ENCODE measurements around the gene PROSER3.
"Not testable (repeated sequence)": the region's sequence is repeated elsewhere in the genome, so short reads cannot be mapped to it uniquely, and the experiment has no call there.

PROSER3 gene

DNA sequence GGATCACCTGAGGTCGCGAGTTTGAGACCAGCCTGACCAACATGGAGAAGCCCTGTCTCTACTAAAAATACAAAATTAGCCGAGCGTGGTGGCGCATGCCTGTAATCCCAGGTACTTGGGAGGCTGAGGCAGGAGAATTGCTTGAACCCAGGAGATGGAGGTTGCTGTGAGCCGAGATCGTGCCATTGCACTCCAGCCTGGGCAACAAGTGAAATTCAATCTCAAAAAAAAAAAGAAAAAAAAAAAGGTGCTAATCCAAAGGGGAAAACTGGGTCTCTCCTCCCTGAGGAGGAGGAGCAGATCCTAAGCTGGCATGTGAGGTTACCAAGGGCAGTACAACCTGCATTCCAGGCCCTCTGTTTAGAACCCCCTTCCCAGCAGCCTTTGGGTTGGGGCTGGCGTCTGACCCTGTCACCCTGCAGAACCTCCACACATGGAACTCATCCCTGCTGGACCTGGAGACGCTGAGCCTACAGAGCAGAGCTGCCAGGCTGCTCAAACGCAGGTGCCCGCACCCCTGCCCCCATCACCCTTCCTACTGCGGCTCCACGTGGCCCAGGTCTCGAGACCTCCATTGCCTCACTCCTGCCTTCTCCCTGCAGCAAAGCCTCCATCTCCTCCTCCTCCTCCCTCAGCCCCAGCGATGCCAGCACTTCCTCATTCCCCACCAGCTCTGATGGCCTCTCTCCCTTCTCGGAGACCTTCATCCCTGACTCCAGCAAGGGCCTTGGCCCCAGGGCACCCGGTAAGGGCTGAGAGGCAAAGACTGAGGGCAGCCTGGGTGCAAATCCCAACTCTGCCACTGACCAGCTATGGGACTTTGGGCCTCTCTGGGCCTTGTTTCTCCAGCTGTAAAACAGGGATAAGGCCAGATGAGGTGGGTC is 6.7 kb downstream of the PROSER3 start:
- Histone ChIP-seq H3K27me3 (ENCODE audit: control insufficient read depth, insufficient read depth, low read length) (no peaks in the 10 kb centered on the region), H3K36me3 (ENCODE audit: insufficient read depth, low read length) (peaks cover 31% of the 10 kb centered on the region), H3K4me1 (ENCODE audit: control insufficient read depth, insufficient read depth, low read length) (peaks cover 4% of the 10 kb centered on the region), H3K9me3 (replicated peaks; ENCODE audit: low read length) (no peaks in the 10 kb centered on the region), H3K9ac (ENCODE audit: low read depth, low read length) (no peak overlapping the region), H3K4me3 (ENCODE audit: low read length) (no peak overlapping the region), H3K4me2 (ENCODE audit: low read length) (no peak overlapping the region)

DNA sequence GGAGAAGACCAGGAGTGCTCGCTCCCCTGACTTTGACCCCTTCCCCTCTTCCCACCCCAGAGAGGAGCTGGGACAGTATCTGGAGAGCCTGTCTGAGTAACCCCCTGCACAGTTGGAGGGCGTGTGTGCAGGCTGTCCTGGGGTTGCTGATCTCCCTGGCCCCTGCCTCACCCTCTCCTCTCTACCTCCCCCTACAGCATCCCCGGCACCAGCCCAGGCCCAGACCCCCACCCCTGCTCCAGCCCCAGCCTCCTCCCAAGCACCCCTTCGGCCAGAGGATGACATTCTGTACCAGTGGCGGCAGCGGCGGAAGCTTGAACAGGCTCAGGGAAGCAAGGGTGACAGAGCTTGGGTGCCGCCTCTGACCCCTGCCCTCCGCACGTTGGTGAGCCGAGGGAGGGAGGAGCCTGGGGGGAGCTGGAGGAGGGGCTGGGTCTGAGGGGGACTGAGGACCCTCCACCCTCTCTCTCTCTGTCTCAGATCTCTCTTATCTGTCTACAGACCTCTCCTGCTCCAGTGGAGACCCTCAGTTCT is 8.7 kb downstream of the PROSER3 start:
- no peaks in the 10 kb centered on the region for H3K4me1 ChIP-seq (ENCODE audit: control insufficient read depth, insufficient read depth, low read length)
- H3K9me3 ChIP-seq (replicated peaks; ENCODE audit: low read length) = no peaks in the 10 kb centered on the region
- H3K4me3 ChIP-seq (ENCODE audit: low read length) = no peak overlapping the region
- peaks cover 25% of the 10 kb centered on the region for H3K36me3 ChIP-seq (ENCODE audit: insufficient read depth, low read length)
- no peak overlapping the region for H3K9ac ChIP-seq (ENCODE audit: low read depth, low read length)
- H3K4me2 ChIP-seq (ENCODE audit: low read length) = no peak overlapping the region
- no peaks in the 10 kb centered on the region for H3K27me3 ChIP-seq (ENCODE audit: control insufficient read depth, insufficient read depth, low read length)

DNA sequence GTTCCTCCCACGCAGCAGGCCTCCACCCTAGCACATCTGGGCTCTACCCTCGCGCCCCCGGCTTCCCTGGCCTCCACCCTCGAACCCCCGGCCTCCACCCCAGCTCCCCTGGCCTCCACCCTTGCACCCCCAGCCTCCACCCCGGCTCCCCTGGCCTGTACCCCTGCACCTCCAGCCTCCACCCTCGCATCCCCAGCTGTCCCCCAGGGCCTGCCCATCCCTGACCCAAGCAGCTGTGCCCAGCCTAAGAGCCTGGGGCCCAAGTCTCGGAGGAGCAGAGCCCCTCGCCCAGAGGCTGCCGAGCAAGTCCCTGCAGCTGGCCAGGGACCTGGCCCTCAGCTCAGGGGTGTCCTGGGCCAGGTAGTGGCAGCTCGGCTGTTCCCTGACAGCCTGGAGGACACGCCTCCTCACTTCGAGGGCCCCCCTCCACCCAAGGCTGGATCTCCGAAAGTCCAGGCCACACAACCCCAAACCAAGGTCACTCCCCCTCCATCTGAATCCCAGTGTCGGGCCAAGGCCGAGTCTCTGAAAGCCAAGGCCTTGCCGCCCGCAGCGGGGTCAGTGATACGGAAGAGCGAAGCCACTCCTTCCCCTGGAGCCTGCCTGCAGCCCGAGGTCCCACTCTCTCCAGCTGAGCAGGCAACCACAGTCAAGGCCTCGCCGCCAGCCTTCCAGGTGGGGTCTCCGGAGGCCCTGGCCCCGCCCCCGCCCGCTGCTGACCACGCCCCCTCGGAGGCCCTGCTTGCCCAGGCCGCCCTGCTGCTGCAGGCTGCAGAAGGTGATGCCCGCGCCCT is 9.5 kb downstream of the PROSER3 start:
- no peak overlapping the region for H3K4me3 ChIP-seq (ENCODE audit: low read length)
- no peaks in the 10 kb centered on the region for H3K27me3 ChIP-seq (ENCODE audit: control insufficient read depth, insufficient read depth, low read length)
- H3K4me2 ChIP-seq (ENCODE audit: low read length) = no peak overlapping the region
- H3K9ac ChIP-seq (ENCODE audit: low read depth, low read length) = no peak overlapping the region
- no peaks in the 10 kb centered on the region for H3K9me3 ChIP-seq (replicated peaks; ENCODE audit: low read length)
- no peaks in the 10 kb centered on the region for H3K4me1 ChIP-seq (ENCODE audit: control insufficient read depth, insufficient read depth, low read length)
- H3K36me3 ChIP-seq (ENCODE audit: insufficient read depth, low read length) = peaks cover 19% of the 10 kb centered on the region

DNA sequence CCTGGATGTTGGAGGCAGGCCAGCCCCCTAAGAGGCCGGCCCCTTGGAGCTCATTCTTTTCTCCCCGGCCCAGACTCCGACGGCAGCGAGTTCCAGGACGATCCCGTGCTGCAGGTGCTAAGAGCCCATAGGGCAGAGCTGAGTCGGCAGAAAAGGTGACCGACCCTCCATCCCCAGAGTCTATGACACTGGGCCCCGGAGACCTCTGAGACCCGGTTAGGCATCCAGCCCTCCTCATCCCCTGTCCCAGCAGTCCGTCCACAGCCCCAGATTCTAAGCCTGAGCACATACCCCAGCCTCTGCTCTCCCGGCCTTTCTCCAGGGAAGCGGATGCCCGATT is 10.1 kb downstream of the PROSER3 start:
- no peak overlapping the region for H3K9ac ChIP-seq (ENCODE audit: low read depth, low read length)
- H3K9me3 ChIP-seq (replicated peaks; ENCODE audit: low read length) = no peaks in the 10 kb centered on the region

DNA sequence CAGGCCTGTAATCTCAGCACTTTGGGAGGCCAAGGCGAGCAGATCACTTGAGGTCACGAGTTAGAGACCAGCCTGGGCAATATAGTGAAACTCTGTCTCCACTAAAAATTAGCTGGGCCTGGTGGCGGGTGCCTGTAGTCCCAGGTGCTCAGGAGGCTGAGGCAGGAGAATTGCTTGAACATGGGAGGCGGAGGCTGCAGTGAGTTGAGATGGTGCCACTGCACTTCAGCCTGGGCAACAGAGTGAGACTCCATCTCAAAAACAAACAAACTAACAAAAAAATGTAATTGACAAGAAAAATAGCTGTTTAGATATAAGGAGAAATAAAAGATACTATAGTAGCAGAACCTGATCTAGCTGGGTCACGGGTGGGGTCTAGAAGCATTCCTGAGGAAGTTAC is 14.4 kb downstream of the PROSER3 start:
- H3K4me3 ChIP-seq (ENCODE audit: low read length); H3K9ac ChIP-seq (ENCODE audit: low read depth, low read length); H3K36me3 ChIP-seq (ENCODE audit: insufficient read depth, low read length); H3K27me3 ChIP-seq (ENCODE audit: control insufficient read depth, insufficient read depth, low read length); H3K4me2 ChIP-seq (ENCODE audit: low read length); H3K4me1 ChIP-seq (ENCODE audit: control insufficient read depth, insufficient read depth, low read length); H3K9me3 ChIP-seq (replicated peaks; ENCODE audit: low read length): not testable (repeated sequence)

More for the DNA sequence above, 10.1 kb downstream of the PROSER3 start:
- Histone ChIP-seq H3K4me3 (ENCODE audit: low read length) (no peak overlapping the region), H3K4me1 (ENCODE audit: control insufficient read depth, insufficient read depth, low read length) (no peaks in the 10 kb centered on the region), H3K36me3 (ENCODE audit: insufficient read depth, low read length) (peaks cover 19% of the 10 kb centered on the region), H3K27me3 (ENCODE audit: control insufficient read depth, insufficient read depth, low read length) (no peaks in the 10 kb centered on the region), H3K4me2 (ENCODE audit: low read length) (no peak overlapping the region)

DNA sequence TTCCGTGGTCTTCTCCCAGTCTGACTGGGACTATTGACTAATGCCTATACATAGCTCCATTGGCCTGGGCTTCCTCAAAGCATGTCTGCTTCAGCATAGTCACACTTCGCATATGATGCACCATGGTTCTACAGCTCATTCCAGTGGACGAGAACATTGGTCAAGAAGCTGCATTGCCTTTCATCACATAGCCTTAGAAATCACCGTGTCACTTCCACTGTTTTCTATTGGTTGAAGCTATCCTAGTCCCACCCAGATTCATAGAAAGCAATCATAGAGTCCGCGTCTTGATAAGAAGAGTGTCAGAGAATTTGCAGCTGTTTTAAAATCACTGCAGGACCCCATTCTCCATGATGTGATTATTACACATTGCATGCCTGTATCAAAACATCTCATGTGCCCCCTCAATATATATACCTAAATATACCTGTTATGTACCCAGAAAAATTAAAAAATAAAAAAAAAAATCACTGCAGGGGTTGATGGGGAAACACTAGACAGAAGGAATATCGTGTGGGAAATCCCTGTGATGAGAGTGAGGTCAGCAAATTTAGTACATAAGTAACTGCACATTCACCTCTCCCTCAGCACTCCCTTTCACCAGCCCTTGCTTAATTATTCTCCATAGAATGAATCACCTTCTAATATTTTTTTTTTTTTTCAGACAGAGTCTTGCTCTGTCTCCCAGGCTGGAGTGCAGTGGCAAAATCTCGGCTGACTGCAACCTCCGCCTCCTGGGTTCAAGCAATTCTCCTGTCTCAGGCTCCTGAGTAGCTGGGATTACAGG is 15.2 kb downstream of the PROSER3 start:
- no peak overlapping the region for H3K4me3 ChIP-seq (ENCODE audit: low read length)
- H3K9me3 ChIP-seq (replicated peaks; ENCODE audit: low read length) = no peaks in the 10 kb centered on the region
- H3K36me3 ChIP-seq (ENCODE audit: insufficient read depth, low read length) = peaks cover 4% of the 10 kb centered on the region
- no peak overlapping the region for H3K4me2 ChIP-seq (ENCODE audit: low read length)
- H3K27me3 ChIP-seq (ENCODE audit: control insufficient read depth, insufficient read depth, low read length) = no peaks in the 10 kb centered on the region
- peaks cover 9% of the 10 kb centered on the region for H3K4me1 ChIP-seq (ENCODE audit: control insufficient read depth, insufficient read depth, low read length)
- H3K9ac ChIP-seq (ENCODE audit: low read depth, low read length) = no peak overlapping the region

DNA sequence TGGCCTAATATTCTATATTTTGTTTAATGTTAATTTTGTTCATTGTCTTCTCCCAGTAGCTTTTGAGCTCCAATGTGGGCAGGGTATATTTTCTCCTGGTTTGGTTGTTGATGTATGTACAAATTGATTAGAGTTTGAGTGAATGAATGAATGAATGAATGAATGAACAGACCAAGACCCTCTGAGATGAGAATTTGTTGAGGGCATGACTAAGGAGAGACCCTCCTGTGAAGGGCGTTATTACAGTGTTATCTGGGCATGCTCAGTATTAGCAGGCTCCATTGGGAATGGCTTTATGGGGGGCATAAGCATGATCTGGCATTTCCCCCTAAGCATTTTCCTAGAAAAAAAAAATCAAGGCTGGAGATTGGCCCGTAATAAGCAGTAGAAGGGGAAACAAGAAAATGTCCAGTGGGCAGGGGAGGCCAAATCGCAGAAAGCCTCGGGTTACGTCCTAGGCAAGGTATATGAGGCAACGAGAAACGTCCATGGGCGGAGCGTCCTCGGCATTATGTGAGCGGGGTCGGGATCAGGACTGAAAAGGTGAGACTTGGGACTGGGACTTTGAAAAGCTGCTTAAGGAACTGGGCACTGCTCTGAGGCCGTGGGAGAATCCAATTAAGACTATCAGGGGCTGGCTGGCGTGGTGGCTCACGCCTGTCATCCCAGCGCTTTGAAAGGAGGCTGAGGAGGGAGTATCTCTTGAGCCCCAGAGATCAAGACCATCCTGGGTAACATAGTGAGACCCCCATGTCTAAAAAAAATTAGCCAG is 16.5 kb downstream of the PROSER3 start:
- no peak overlapping the region for H3K9ac ChIP-seq (ENCODE audit: low read depth, low read length)
- no peaks in the 10 kb centered on the region for H3K27me3 ChIP-seq (ENCODE audit: control insufficient read depth, insufficient read depth, low read length)
- peaks cover 9% of the 10 kb centered on the region for H3K4me1 ChIP-seq (ENCODE audit: control insufficient read depth, insufficient read depth, low read length)
- peak overlapping the region; percentile 66 for H3K4me3 ChIP-seq (ENCODE audit: low read length)
- peak overlapping the region; percentile 87 for H3K4me2 ChIP-seq (ENCODE audit: low read length)
- no peaks in the 10 kb centered on the region for H3K9me3 ChIP-seq (replicated peaks; ENCODE audit: low read length)
- H3K36me3 ChIP-seq (ENCODE audit: insufficient read depth, low read length) = no peaks in the 10 kb centered on the region

DNA sequence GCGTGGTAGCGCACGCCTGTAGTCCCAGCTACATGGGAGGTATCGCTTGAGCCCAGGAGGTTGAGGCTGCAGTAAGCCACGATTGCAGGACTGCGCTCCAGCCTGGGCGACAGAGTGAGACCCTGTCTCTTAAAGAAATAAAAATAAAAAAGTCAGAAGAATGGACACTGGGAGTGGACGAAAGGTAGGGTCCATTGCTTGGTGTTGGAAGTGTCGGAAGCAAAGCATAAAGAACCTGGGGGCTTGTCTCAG is 17.0 kb downstream of the PROSER3 start:
- Histone ChIP-seq H3K4me1 (ENCODE audit: control insufficient read depth, insufficient read depth, low read length) (peaks cover 9% of the 10 kb centered on the region), H3K4me2 (ENCODE audit: low read length) (peak overlapping the region; percentile 87), H3K27me3 (ENCODE audit: control insufficient read depth, insufficient read depth, low read length) (no peaks in the 10 kb centered on the region), H3K9me3 (replicated peaks; ENCODE audit: low read length) (no peaks in the 10 kb centered on the region), H3K9ac (ENCODE audit: low read depth, low read length) (no peak overlapping the region), H3K4me3 (ENCODE audit: low read length) (peak overlapping the region; percentile 66), H3K36me3 (ENCODE audit: insufficient read depth, low read length) (peaks cover 1% of the 10 kb centered on the region)

DNA sequence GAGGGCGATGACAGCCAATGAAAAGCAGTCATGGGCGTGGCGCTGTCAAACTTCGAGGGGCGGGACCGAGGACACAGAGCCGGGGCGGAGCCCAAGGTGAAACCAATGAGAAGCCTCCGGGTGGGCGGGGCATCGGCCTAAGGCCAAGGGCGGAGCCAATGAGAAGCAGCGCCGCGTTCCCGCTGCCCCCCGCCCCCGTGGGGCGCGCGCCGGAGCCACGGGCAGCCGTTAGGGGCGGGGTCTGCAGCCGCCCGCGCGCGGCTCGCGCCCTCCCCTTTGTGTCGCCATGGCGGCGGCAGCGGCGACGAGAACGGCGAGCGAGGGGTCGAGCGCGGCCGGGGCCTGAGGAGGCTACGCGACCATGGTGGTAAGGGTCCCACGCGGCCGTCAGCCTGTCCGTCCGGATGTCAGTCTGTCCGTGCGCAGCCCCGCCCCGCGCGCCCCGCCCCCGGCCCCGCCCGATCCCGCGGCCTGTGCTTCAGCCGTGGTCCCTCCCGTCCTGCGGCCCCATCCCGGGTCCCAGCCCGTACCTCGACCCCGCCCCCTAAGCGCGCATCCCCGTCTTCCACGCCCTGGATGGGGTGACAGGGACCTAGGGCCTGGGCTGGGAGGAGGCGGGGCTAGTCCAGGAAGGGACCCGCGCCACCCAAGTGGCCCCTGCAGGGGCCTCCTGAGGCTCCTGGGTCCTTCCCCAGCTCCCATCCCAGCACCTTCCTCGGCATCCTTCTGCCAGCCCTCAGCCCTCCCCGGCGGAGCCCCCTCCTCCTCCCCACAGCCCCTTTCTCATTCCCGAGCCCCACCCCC is 17.5 kb downstream of the PROSER3 start, which contains the start of gene ARHGAP33:
Gene ARHGAP33 (plus strand): TSS at position 267 of the 804 bp plus-strand sequence. CDS start 95 bp downstream, at position 362.
- H3K36me3 ChIP-seq (ENCODE audit: insufficient read depth, low read length) = peaks cover 3% of the 10 kb centered on the region
- peak within 1 kb of the TSS; percentile 78 for H3K4me3 ChIP-seq (ENCODE audit: low read length)
- H3K4me2 ChIP-seq (ENCODE audit: low read length) = peak within 1 kb of the TSS; percentile 89
- H3K9me3 ChIP-seq (replicated peaks; ENCODE audit: low read length) = no peaks in the 10 kb centered on the region
- H3K9ac ChIP-seq (ENCODE audit: low read depth, low read length) = peak within 1 kb of the TSS; percentile 79
- H3K4me1 ChIP-seq (ENCODE audit: control insufficient read depth, insufficient read depth, low read length) = peaks cover 9% of the 10 kb centered on the region
- H3K27me3 ChIP-seq (ENCODE audit: control insufficient read depth, insufficient read depth, low read length) = no peaks in the 10 kb centered on the region

DNA sequence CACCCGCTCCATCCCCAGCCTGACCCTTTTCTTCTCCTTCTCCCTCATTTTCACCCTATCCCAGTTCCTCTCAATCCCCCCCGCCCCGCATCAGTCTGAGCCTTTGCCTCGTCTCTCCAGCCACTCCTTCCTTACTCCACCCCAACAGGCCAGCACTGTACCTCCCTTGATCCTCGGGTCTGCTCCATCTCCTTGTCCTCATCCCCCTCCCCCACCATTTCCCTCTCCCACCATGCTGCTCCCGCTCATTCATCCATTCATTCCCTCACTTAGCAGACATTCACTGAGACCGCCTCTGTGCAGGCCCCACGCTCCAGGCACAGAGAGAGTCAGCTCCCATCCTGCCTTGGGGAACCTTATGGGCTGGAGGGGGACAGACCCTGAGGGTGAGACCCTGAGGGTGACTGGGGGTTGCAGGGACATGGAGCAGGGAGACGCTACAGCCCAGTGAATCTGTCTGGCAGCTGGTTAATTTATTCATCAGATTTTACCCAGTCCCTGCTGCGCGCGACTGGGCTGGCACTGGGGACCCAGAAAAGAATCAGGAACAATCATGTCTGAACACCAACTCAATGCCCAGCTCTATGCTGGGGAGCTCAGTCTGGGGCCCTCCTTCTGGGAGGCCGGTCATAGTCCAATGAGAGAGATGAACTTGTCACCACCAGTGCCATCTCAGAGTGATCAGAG is 18.3 kb downstream of the PROSER3 start:
- peak overlapping the region; percentile 78 for H3K4me3 ChIP-seq (ENCODE audit: low read length)
- H3K4me2 ChIP-seq (ENCODE audit: low read length) = peak overlapping the region; percentile 89
- H3K36me3 ChIP-seq (ENCODE audit: insufficient read depth, low read length) = peaks cover 3% of the 10 kb centered on the region
- peak overlapping the region; percentile 79 for H3K9ac ChIP-seq (ENCODE audit: low read depth, low read length)
- H3K4me1 ChIP-seq (ENCODE audit: control insufficient read depth, insufficient read depth, low read length) = peaks cover 9% of the 10 kb centered on the region
- no peaks in the 10 kb centered on the region for H3K27me3 ChIP-seq (ENCODE audit: control insufficient read depth, insufficient read depth, low read length)
- no peaks in the 10 kb centered on the region for H3K9me3 ChIP-seq (replicated peaks; ENCODE audit: low read length)
